NCI-H1417 (cell line): ENCODE measurements around the gene ABHD1.
"Not testable (repeated sequence)": the region's sequence is repeated elsewhere in the genome, so short reads cannot be mapped to it uniquely, and the experiment has no call there.

Experiments used
- DNase-seq, 3 experiments: peaks; one replicate each; lab custom pipeline; 2025; lab: John Stamatoyannopoulos, UW

Gene ABHD1

GRCh38 chr2:27164960-27165763 is 41.5 kb downstream of the ABHD1 start:
- DNase-seq, result no peak

DNA sequence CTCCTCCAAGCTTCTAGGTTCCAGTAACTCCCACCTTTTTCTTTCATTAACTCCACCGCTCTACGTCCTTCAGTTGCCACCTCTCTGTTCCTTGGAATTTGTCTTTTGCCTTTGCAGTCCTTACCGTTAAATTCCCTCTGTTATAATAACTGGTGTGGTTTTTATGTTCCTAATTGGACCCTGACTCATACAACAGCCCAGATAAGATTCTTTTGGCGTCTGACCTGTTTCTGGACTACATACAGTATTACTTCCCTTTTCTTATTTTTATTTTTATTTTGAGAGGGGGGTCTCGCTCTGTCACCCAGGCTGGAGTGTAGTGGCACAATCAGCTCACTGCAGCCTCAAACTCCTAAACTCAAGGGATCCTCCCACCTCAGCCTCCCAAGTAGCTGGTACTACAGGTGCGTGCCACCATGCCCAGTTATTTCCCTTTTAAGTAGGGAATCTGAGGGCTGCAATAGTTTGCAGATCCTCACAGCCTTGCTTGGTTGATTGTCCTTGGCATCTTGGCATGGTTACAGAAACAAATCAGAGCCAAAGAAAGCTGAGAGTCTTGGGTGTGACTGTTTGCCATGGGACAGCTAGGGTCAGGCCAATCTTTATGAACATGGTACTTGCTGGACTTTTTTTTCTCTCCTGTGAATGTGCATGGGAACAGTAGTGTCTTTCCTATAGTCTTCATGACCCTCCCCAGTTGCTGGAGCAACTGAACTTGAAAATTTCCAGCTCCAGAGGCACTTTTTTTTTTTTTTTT is 47.1 kb downstream of the ABHD1 start:
- DNase-seq, result no peak

DNA sequence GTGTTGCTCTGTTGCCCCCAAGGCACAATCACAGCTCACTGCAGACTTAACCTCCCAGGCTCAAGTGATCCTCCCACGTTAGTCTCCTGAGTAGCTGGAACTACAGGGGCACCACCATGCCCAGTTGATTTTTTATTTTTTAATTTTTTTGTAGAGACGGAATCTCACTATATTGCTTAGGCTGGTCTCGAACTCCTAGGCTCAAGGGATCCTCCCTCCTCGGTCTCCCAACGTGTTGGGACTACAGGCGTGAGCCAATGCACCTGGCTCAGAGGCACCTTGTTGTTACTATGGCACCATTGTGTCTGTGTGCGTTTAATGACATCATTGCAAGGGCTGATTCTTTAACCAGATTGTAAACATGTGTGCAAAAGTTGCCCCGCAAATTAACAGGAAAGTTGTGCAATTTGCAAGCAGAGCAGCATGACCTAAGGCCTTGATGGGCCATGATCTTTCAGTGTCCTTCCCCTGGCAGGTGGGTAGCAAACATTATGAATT is 47.8 kb downstream of the ABHD1 start:
- peak in 2 of 3 experiments; percentile 13 to 44 for DNase-seq

DNA sequence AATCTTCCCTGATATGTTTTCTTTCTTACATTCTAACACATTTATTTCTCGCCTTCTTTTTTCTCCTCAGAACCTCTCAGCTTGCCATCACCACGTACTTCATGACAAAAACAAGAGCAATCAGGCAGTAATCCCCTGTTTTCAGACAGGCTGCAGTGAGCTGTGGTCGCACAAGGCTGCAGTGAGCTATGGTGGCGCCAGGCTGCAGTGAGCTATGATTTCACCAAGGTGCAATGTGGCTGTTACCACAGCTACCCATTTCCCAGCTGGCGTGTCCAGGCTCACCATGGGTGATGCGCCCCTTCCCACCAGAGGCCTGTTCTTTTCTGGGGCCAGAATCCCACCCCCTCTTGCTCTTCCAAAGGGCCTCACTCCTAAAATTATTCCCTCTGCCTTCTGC is 51.0 kb downstream of the ABHD1 start:
- no peak for DNase-seq

- no peak for DNase-seq
Observed at GRCh38 chr2:27175330-27175729, 51.7 kb downstream of the ABHD1 start.

DNA sequence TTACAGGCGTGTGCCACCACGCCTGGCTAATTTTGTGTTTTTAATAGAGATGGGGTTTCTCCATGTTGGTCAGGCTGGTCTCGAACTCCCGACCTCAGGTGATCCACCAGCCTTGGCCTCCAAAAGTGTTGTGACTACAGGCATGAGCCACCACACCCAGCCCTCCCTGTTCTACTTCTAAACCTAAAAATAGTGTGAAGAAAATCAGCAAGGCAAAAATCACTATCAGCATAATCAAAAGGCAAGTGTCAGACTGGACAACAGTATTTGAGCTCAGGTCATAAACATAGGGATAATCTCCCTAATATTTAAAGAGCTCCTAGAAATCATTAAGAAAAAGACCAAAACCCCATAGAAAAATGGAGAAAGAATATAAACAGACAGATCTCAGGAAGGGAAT is 52.2 kb downstream of the ABHD1 start:
- DNase-seq, result not testable (repeated sequence)

GRCh38 chr2:27177441-27178351 is 54.1 kb downstream of the ABHD1 start:
- DNase-seq, result no peak

DNA sequence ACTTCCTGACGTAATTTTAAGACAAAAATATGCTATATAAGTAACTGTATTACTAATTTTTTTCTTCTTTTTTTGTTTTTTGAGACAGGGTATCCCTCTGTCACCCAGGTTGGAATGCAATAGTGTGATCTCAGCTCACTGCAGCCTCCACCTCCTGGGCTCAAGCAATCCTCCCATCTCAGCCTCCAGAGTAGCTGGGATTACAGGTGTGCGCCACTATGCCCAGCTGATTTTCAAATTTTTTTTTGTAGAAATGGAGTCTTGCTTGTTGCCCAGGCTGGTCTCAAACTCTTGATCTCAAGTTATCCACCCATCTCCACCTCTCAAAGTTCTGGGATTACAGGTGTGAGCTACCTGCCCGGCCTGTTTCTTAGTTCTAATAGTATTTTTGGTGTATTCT is 54.9 kb downstream of the ABHD1 start:
- no peak for DNase-seq

DNA sequence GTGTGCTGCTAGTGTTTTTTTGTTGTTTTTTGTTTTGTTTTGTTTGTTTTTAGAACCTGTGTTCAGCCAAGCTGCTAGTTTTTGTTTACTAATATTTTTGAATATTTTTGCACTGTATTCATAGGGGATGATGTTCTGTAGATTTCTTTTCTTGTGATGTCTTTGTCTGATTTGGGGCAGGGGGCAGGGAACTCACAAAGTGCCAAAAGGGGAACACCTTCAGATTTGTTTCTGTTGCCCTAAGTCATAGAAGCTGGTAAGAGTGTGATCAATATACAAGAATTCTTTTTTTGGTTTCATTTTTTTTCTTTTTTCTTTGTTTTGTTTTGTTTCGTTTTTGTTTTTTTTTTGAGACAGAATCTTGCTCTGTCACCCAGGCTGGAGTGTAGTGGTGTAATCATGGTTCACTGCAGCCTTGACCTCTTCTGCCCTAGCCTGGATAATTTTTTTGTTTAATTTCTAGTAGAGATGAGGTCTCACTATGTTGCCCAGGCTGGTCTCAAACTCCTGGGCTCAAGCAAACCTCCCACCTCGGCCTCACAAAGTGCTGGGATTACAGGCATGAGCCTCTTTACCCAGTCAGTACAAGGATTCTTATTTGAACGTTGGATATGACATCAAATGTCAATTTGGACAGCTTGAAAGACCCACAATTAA is 55.9 kb downstream of the ABHD1 start:
- no peak for DNase-seq
